ENCODE measurements around the gene NCAPH2.

DNA sequence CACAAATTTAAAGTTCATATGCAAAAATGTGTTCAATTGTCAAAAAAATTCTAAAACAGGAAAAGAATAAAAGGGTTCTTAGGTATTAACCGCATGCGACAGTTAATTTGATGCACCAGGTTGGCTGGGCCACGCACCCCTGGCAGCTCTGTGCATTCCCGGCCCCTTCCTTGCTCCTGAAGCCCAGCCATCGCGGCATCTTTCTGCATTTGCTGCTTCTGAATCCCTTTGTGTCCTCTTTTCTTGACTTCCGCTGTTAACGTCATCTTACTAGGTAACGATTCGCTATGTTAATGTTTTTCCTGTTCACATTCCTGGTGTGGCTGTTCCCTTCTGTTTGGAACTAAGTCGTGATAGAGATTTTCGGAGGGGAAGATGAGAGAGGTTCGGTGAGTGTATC is 29.7 kb downstream of the NCAPH2 start:
- no peak for TF ChIP-seq POLR2A (IDR thresholded peaks at IDR 0.05)
- TF ChIP-seq, protein P1, sequence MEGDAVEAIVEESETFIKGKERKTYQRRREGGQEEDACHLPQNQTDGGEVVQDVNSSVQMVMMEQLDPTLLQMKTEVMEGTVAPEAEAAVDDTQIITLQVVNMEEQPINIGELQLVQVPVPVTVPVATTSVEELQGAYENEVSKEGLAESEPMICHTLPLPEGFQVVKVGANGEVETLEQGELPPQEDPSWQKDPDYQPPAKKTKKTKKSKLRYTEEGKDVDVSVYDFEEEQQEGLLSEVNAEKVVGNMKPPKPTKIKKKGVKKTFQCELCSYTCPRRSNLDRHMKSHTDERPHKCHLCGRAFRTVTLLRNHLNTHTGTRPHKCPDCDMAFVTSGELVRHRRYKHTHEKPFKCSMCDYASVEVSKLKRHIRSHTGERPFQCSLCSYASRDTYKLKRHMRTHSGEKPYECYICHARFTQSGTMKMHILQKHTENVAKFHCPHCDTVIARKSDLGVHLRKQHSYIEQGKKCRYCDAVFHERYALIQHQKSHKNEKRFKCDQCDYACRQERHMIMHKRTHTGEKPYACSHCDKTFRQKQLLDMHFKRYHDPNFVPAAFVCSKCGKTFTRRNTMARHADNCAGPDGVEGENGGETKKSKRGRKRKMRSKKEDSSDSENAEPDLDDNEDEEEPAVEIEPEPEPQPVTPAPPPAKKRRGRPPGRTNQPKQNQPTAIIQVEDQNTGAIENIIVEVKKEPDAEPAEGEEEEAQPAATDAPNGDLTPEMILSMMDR (IDR thresholded peaks at IDR 0.05) = no peak
